Ovary (tissue), 9 donors: Measurements from ENCODE around the gene CRISPLD2. TPM values are rescaled to one million over a fixed set of nuclear protein-coding genes. Genes with fewer than 3 reads are reported as not detected.

Experiments used
- DNase-seq, 5 donors: peaks; one replicate each; pipeline ENCODE4 v3.0.0-alpha.2; 2019 to 2020
- H3K27ac ChIP-seq, 2 donors: fragments of 200-600 bp; one replicate each; pipeline versions ENCODE4 v1.5.1 to v1.8.0; 2019 to 2022
- H3K27me3 ChIP-seq: fragments of 200-600 bp; one replicate; pipeline ENCODE4 v1.8.0; 2022
- H3K36me3 ChIP-seq: fragments of 200-600 bp; sonication (generic); one replicate; pipeline ENCODE4 v1.5.1; 2019
- H3K4me1 ChIP-seq: one replicate; pipeline ENCODE4 v1.8.1; 2013; ENCODE audit warnings: mild to moderate bottlenecking, moderate library complexity; ENCODE audit not compliant: insufficient read depth
- H3K4me3 ChIP-seq: fragments of 200-600 bp; sonication (generic); one replicate; pipeline ENCODE4 v1.5.1; 2017
- H3K9me3 ChIP-seq, 2 donors: fragments of 200-600 bp in 1 of 2; sonication (generic) in 1 of 2; one replicate each; pipeline versions ENCODE4 v1.5.1 to v1.8.1; 2013 to 2019; ENCODE audit warnings: mild to moderate bottlenecking in 1 of 2, moderate library complexity in 1 of 2
- CTCF ChIP-seq, 3 donors: fragments of 450-650 bp in 2 of 3; fragments of 200-600 bp in 1 of 3; IDR thresholded peaks; one replicate each; pipeline versions ENCODE4 v1.5.1 to v1.8.0; 2016 to 2022; ENCODE audit warnings: antibody characterized with exemption in 3 of 3, mild to moderate bottlenecking in 1 of 3
- EP300 ChIP-seq: sonication (generic); formaldehyde crosslinking; IDR thresholded peaks from one replicate; pipeline ENCODE4 v1.6.1; 2017; ENCODE audit warnings: antibody characterized with exemption
- POLR2A ChIP-seq: fragments of 450-650 bp; IDR thresholded peaks from one replicate; pipeline ENCODE4 v1.6.1; 2017; ENCODE audit warnings: antibody characterized with exemption, mild to moderate bottlenecking, moderate library complexity
- WGBS, 3 donors: extraction: QIAGEN DNeasy Blood & Tissue Kit in 1 of 3; methylation state at CpG; one replicate each; pipeline versions ENCODE4 v1.1.5 to v1.1.7; 2013 to 2017; 5-methylcytosine and 5-hydroxymethylcytosine counted together
- intact Hi-C, 4 donors: fragments of 100-400 bp; cut with DNase I; formaldehyde crosslinking; loops; one replicate each; pipeline versions ENCODE4 v1.11.0 to v1.15.1; 2022 to 2023
- polyA plus RNA-seq, 2 donors: library from polyadenylated mRNA; stranded (reverse); fragments of 200-250 nt in 1 of 2; fragments of 350-450 nt in 1 of 2; fragmentation: Illumina TruSeq in 1 of 2; extraction: RNeasy Lipid Tissue Mini Kit (QIAGEN cat#74804) in 1 of 2; gene quantifications; one replicate each; pipeline ENCODE4 v1.2.3, GENCODE V29; 2013 to 2014
- total RNA-seq, 7 donors: library from RNA; depleted of rRNA in 2 of 7; stranded (reverse); fragments of >200 nt in 2 of 7; fragmentation: NEBNext Ultra II Directional in 3 of 7; extraction: Animal tissue kit (Norgen Biotek cat#: 25700) in 3 of 7; gene quantifications; one replicate each; pipeline versions ENCODE4 v1.1.0 to v1.2.4, GENCODE V29; 2016 to 2023
- donor health status: DM: no; HTN: no; CAD: no; lungs with moderate emphysema.
- donor health status: DM: no; HTN: no; CAD: no.
- donor health status: Bipolar disorder and iron deficiency.
- donor health status: DM: yes; HTN: yes; CAD: no.
- donor health status: DM: no; HTN: no; CAD: no.
- donor health status: DM: yes; HTN: yes; CAD: no.

The CRISPLD2 gene
- total and polyA plus RNA-seq, 9 donors = 53.2 to 333 (median 111) TPM

DNA sequence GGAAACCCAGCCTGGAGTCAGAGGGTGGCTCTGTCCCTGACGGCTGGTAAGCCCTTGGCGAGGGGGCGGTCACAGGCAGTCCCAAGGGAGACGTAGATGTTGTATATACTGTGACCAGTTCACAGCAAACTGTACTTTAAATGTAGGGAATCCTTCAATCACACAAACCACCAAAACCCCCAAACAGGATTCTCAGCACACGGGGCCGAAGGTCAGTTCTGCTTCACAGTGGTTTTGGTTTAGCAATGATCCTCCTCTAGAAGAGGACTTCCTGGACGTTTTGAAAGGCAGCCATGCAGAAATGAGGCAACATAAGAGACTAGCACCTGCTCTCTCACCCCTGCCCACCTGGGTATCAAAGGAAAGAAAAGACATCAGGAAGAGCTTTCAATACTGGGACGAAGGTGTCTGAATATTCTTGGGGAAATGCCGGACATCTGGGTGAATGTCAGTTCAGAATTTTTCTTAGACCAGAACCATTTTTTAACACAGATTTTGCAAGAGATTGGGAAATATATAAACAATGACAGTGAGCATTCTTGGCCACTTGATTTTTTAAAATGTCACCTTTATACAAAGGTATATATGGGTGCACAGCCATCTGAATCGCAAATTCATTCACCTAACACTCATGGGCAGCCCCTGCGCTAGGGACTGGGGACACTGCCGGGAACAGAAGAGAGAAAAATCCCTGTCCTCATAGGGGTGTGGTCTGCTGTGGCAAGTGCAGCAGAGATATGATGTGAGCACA lies 74.2 kb downstream of the CRISPLD2 start:
- H3K27me3 ChIP-seq = no peaks in the 10 kb centered on the region
- DNase-seq = no peak
- no peaks in the 10 kb centered on the region for H3K4me1 ChIP-seq
- TF ChIP-seq EP300 (no peak), POLR2A (no peak), CTCF (IDR thresholded peaks at IDR 0.05) (no peak)
- intact Hi-C loops = no loop called here
- no peak overlapping the region for H3K4me3 ChIP-seq
- H3K9me3 ChIP-seq = no peaks in the 10 kb centered on the region
- no peak overlapping the region for H3K27ac ChIP-seq
- H3K36me3 ChIP-seq = no peaks in the 10 kb centered on the region
- WGBS, 3 donors = 91% methylated on average over 12 of the region's 12 CpGs

GRCh38 chr16:84895016-84895415 lies 75.2 kb downstream of the CRISPLD2 start:
- H3K36me3 ChIP-seq = no peaks in the 10 kb centered on the region
- intact Hi-C loops = no loop called here
- WGBS, 3 donors = 77 to 78% (median 77%) methylated on average over 6 of the region's 6 CpGs

DNA sequence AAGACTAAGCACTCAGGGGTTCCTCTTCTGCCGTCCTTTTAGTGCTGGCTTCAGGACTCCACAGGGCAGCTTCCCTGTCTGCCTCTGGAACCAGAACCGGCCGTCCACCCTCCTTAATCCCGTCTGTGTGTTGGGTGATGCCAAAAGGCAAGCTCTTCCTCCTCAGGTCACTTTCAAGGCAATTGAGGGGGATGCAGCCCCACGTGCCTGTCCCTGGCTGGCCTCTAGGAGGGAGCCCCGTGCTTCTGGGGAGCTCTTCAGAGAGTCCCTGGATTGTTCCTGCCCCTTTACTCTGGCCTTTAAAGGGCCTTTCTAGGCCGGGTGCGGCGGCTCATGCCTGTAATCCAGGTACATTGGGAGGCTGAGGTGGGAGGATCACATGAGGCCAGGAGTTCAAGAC lies 77.1 kb downstream of the CRISPLD2 start:
- 83 to 89% (median 88%) methylated on average over 9 of the region's 9 CpGs for WGBS, 3 donors
- Histone ChIP-seq H3K4me1 (no peaks in the 10 kb centered on the region), H3K9me3 (no peaks in the 10 kb centered on the region), H3K4me3 (no peak overlapping the region), H3K27me3 (no peaks in the 10 kb centered on the region), H3K36me3 (no peaks in the 10 kb centered on the region), H3K27ac (no peak overlapping the region)
- TF ChIP-seq EP300 (no peak), POLR2A (no peak), CTCF (IDR thresholded peaks at IDR 0.05) (no peak)
- DNase-seq = no peak
- intact Hi-C loops = no loop called here

More at GRCh38 chr16:84895016-84895415, 75.2 kb downstream of the CRISPLD2 start:
- TF ChIP-seq CTCF (IDR thresholded peaks at IDR 0.05) (no peak), EP300 (no peak), POLR2A (no peak)
- H3K4me1 ChIP-seq = no peaks in the 10 kb centered on the region
- H3K27ac ChIP-seq = no peak overlapping the region
- H3K9me3 ChIP-seq = no peaks in the 10 kb centered on the region
- DNase-seq = no peak
- no peaks in the 10 kb centered on the region for H3K27me3 ChIP-seq
- H3K4me3 ChIP-seq = no peak overlapping the region

- Histone ChIP-seq H3K4me1 (no peaks in the 10 kb centered on the region), H3K36me3 (no peaks in the 10 kb centered on the region), H3K27ac (no peak overlapping the region), H3K27me3 (no peaks in the 10 kb centered on the region), H3K9me3 (no peaks in the 10 kb centered on the region), H3K4me3 (no peak overlapping the region)
- no peak for DNase-seq
- TF ChIP-seq POLR2A = no peak
- no peak for TF ChIP-seq CTCF (IDR thresholded peaks at IDR 0.05)
- TF ChIP-seq EP300 = no peak
- WGBS, 3 donors = 83 to 84% (median 84%) methylated on average over 15 of the region's 15 CpGs
- intact Hi-C loops = no loop called here
Measured at GRCh38 chr16:84897911-84898377, 78.2 kb downstream of the CRISPLD2 start.
